Peyer's patch (tissue), 4 donors: ENCODE data around the gene STON1. TPM values are rescaled to one million over a fixed set of nuclear protein-coding genes. Genes with fewer than 3 reads are reported as not detected.
A peak's percentile ranks its signal among the peaks of the same experiment; 100 is the strongest.

Experiments used
- DNase-seq, 3 donors: peaks; one replicate each; pipeline ENCODE4 v3.0.0-alpha.2; 2017 to 2019
- H3K27ac ChIP-seq, 4 donors: fragments of 200-600 bp; sonication (generic); one replicate each; pipeline ENCODE4 v1.5.1; 2016 to 2019
- H3K27me3 ChIP-seq, 2 donors: fragments of 200-600 bp; sonication (generic); one replicate each; pipeline ENCODE4 v1.5.1; 2019
- H3K36me3 ChIP-seq, 3 donors: fragments of 200-600 bp; sonication (generic); one replicate each; pipeline ENCODE4 v1.5.1; 2016 to 2019
- H3K4me1 ChIP-seq, 4 donors: fragments of 200-600 bp; sonication (generic); one replicate each; pipeline ENCODE4 v1.5.1; 2016 to 2019
- H3K4me3 ChIP-seq, 4 donors: fragments of 200-600 bp; sonication (generic); 1 replicate in 3 of 4; 2 replicates in 1 of 4; pipeline ENCODE4 v1.5.1; 2016 to 2019; ENCODE audit warnings: mild to moderate bottlenecking in 1 of 4
- H3K9me3 ChIP-seq, 4 donors: fragments of 200-600 bp; sonication (generic); one replicate each; pipeline ENCODE4 v1.5.1; 2016 to 2019; ENCODE audit warnings: mild to moderate bottlenecking in 1 of 4
- CTCF ChIP-seq, 6 experiments: fragments of 450-650 bp in 4 of 6; fragments of 200-600 bp in 2 of 6; sonication (generic) in 1 of 6; IDR thresholded peaks; one replicate each; pipeline ENCODE4 v1.5.1; 2017 to 2019; ENCODE audit warnings: antibody characterized with exemption in 6 of 6, mild to moderate bottlenecking in 3 of 6, moderate library complexity in 1 of 6
- POLR2A ChIP-seq, 2 donors: fragments of 450-650 bp; IDR thresholded peaks; one replicate each; pipeline ENCODE4 v1.5.1; 2017; ENCODE audit warnings: antibody characterized with exemption in 2 of 2, mild to moderate bottlenecking in 2 of 2, moderate library complexity in 2 of 2
- total RNA-seq, 4 donors: library from RNA; depleted of rRNA; stranded (reverse); fragments of >200 nt; gene quantifications; one replicate each; pipeline ENCODE4 v1.1.0, GENCODE V29; 2016

STON1 gene
- 10 to 100 TPM in 1 of 4 donors, 1 to 10 TPM in 3; 3.9 to 22.3 (median 7.1) TPM for total RNA-seq

- peak within 1 kb of the TSS; percentile 52 to 76 (median 68) for H3K4me3 ChIP-seq
These were observed at the start of gene STON1 for GRCh38 chr2:48530033-48530811. Gene STON1 (plus strand): TSS chr2:48530154. CDS start chr2:48580634, 50,480 bp downstream.

GRCh38 chr2:48480526-48480925 lies 49.4 kb upstream of the STON1 start:
- peak overlapping the region in 2 of 4 donors; percentile 27 for H3K27ac ChIP-seq
- H3K4me1 ChIP-seq = peaks cover 0 to 5% (median 0%) of the 10 kb centered on the region in 4 donors
- H3K27me3 ChIP-seq = no peaks in the 10 kb centered on the region
- TF ChIP-seq POLR2A (IDR thresholded peaks at IDR 0.05) (no peak), CTCF (IDR thresholded peaks at IDR 0.05) (no peak)
- no peak for DNase-seq
- no peak overlapping the region for H3K4me3 ChIP-seq
- H3K36me3 ChIP-seq = peaks cover 0 to 35% (median 0%) of the 10 kb centered on the region in 3 donors
- H3K9me3 ChIP-seq = no peaks in the 10 kb centered on the region

More at GRCh38 chr2:48530033-48530811, at the start of gene STON1:
- no peaks in the 10 kb centered on the region for H3K9me3 ChIP-seq
- H3K4me1 ChIP-seq = peaks cover 0 to 12% (median 0%) of the 10 kb centered on the region in 4 donors
- no peak for TF ChIP-seq POLR2A (IDR thresholded peaks at IDR 0.05)
- TF ChIP-seq CTCF (IDR thresholded peaks at IDR 0.05) = no peak
- H3K36me3 ChIP-seq = no peaks in the 10 kb centered on the region
- no peaks in the 10 kb centered on the region for H3K27me3 ChIP-seq
- H3K27ac ChIP-seq = peak within 1 kb of the TSS; percentile 54 to 91 (median 70)
- DNase-seq = peak in 2 of 3 donors; percentile 50 to 60

- H3K27ac ChIP-seq = no peak overlapping the region
- peaks cover 0 to 49% (median 0%) of the 10 kb centered on the region in 3 donors for H3K36me3 ChIP-seq
- no peak for TF ChIP-seq CTCF (IDR thresholded peaks at IDR 0.05)
- no peak for TF ChIP-seq POLR2A (IDR thresholded peaks at IDR 0.05)
- DNase-seq = no peak
- H3K4me1 ChIP-seq = peaks cover 0 to 5% (median 0%) of the 10 kb centered on the region in 4 donors
- no peaks in the 10 kb centered on the region for H3K27me3 ChIP-seq
- H3K4me3 ChIP-seq = no peak overlapping the region
- no peaks in the 10 kb centered on the region for H3K9me3 ChIP-seq
These were observed 47.6 kb upstream of the STON1 start for GRCh38 chr2:48482313-48482712.

GRCh38 chr2:48482769-48483168 lies 47.2 kb upstream of the STON1 start:
- DNase-seq = no peak
- Histone ChIP-seq H3K9me3 (no peaks in the 10 kb centered on the region), H3K27ac (no peak overlapping the region), H3K27me3 (no peaks in the 10 kb centered on the region), H3K36me3 (peaks cover 0 to 50% (median 0%) of the 10 kb centered on the region in 3 donors), H3K4me3 (no peak overlapping the region), H3K4me1 (peaks cover 0 to 5% (median 0%) of the 10 kb centered on the region in 4 donors)
- TF ChIP-seq CTCF (IDR thresholded peaks at IDR 0.05) (no peak), POLR2A (IDR thresholded peaks at IDR 0.05) (no peak)

- Histone ChIP-seq H3K9me3 (no peaks in the 10 kb centered on the region), H3K4me3 (no peak overlapping the region), H3K4me1 (peaks cover 0 to 5% (median 0%) of the 10 kb centered on the region in 4 donors), H3K27ac (peak overlapping the region in 1 of 4 donors; percentile 39), H3K36me3 (peaks cover 0 to 44% (median 0%) of the 10 kb centered on the region in 3 donors), H3K27me3 (no peaks in the 10 kb centered on the region)
- DNase-seq = no peak
- TF ChIP-seq CTCF (IDR thresholded peaks at IDR 0.05) = no peak
- TF ChIP-seq POLR2A (IDR thresholded peaks at IDR 0.05) = no peak
These were observed 46.4 kb upstream of the STON1 start for GRCh38 chr2:48483506-48483905.
